GM23338 (cell line): ENCODE measurements around the gene TOM1L2. TPM values are rescaled to one million over a fixed set of nuclear protein-coding genes. Genes with fewer than 3 reads are reported as not detected.

Experiments
- ATAC-seq: fragments of 200-7000 bp; cut with Tn5 transposase; 3 replicates; pipeline ENCODE4 v1.9.1; 2020
- DNase-seq: peaks from one replicate; pipeline ENCODE4 v3.0.0-alpha.2; 2015; ENCODE audit warnings: low spot score
- H2AFZ ChIP-seq: fragments of 200-600 bp; sonication (generic); 2 replicates; pipeline ENCODE4 v1.8.0; 2016; ENCODE audit warnings: antibody characterized with exemption, mild to moderate bottlenecking, moderate library complexity
- H3F3A ChIP-seq: fragments of 200-600 bp; sonication (generic); replicated peaks from 2 replicates; pipeline ENCODE4 v1.8.0; 2017; ENCODE audit warnings: antibody characterized with exemption, mixed run types, low read depth
- H3K27ac ChIP-seq: fragments of 200-600 bp; sonication (generic); 2 replicates; pipeline ENCODE4 v1.6.1; 2016; ENCODE audit warnings: low read depth
- H3K27me3 ChIP-seq: fragments of 200-600 bp; sonication (generic); 2 replicates; pipeline ENCODE4 v1.8.0; 2016; ENCODE audit warnings: mild to moderate bottlenecking, mixed run types, moderate library complexity; ENCODE audit not compliant: insufficient read depth
- H3K36me3 ChIP-seq: fragments of 200-600 bp; sonication (generic); 2 replicates; pipeline ENCODE4 v1.8.0; 2016; ENCODE audit warnings: mild to moderate bottlenecking; ENCODE audit not compliant: insufficient read depth
- H3K4me1 ChIP-seq: fragments of 200-600 bp; sonication (generic); 2 replicates; pipeline ENCODE4 v1.8.0; 2016; ENCODE audit warnings: mild to moderate bottlenecking, moderate library complexity; ENCODE audit not compliant: insufficient read depth
- H3K4me2 ChIP-seq: fragments of 200-600 bp; sonication (generic); 2 replicates; pipeline ENCODE4 v1.7.1; 2017; ENCODE audit warnings: mixed run types
- H3K4me3 ChIP-seq: fragments of 200-600 bp; sonication (generic); 2 replicates; pipeline ENCODE4 v1.6.1; 2016; ENCODE audit warnings: mixed run types
- H3K79me2 ChIP-seq: fragments of 200-600 bp; sonication (generic); replicated peaks from 2 replicates; pipeline ENCODE4 v1.8.0; 2017; ENCODE audit warnings: mild to moderate bottlenecking; ENCODE audit not compliant: insufficient read depth
- H3K9me2 ChIP-seq: fragments of 200-600 bp; sonication (generic); 2 replicates; pipeline ENCODE4 v1.8.0; 2017; ENCODE audit not compliant: insufficient read depth
- H4K20me1 ChIP-seq: fragments of 200-600 bp; sonication (generic); replicated peaks from 2 replicates; pipeline ENCODE4 v1.8.0; 2017; ENCODE audit warnings: mild to moderate bottlenecking; ENCODE audit not compliant: insufficient read depth
- H3K27ac Mint-ChIP-seq: 2 replicates; pipeline ENCODE4 v1.8.0; 2020; ENCODE audit warnings: inconsistent platforms, mild to moderate bottlenecking, moderate library complexity, mixed read lengths
- H3K27me3 Mint-ChIP-seq: 3 replicates; pipeline ENCODE4 v1.8.0; 2022; ENCODE audit warnings: low read depth, mild to moderate bottlenecking, moderate library complexity, mixed read lengths, inconsistent platforms; ENCODE audit not compliant: insufficient read depth, poor library complexity
- H3K36me3 Mint-ChIP-seq: 3 replicates; pipeline ENCODE4 v1.8.0; 2021; ENCODE audit warnings: low read depth, mild to moderate bottlenecking, inconsistent platforms, moderate library complexity, mixed read lengths
- H3K4me1 Mint-ChIP-seq: 3 replicates; pipeline ENCODE4 v1.8.0; 2020; ENCODE audit warnings: mild to moderate bottlenecking, inconsistent platforms, mixed read lengths
- H3K4me3 Mint-ChIP-seq: 3 replicates; pipeline ENCODE4 v1.8.0; 2021; ENCODE audit warnings: moderate library complexity, mild to moderate bottlenecking, inconsistent platforms, mixed read lengths
- H3K9me3 Mint-ChIP-seq: 3 replicates; pipeline ENCODE4 v1.8.0; 2020; ENCODE audit warnings: moderate library complexity, mild to moderate bottlenecking, inconsistent platforms, mixed read lengths
- CREB1 ChIP-seq: fragments of 250-450 bp; sonication (Bioruptor Pico); IDR thresholded peaks from 2 replicates; pipeline ENCODE4 v1.5.0; 2020; ENCODE audit warnings: low read depth, mild to moderate bottlenecking, moderate library complexity
- CTCF ChIP-seq, 2 experiments: fragments of 200-600 bp in 1 of 2; sonication (generic) in 1 of 2; conservative IDR thresholded peaks; 2 replicates each; pipeline versions ENCODE4 v1.5.1 to v1.6.1; 2016 to 2017; ENCODE audit warnings: antibody characterized with exemption in 2 of 2, low read depth in 2 of 2, mild to moderate bottlenecking in 2 of 2, moderate library complexity in 1 of 2
- ETS1 ChIP-seq: IDR thresholded peaks from 2 replicates; pipeline ENCODE4 v1.6.1; 2016; ENCODE audit warnings: antibody characterized with exemption
- EZH2phosphoT487 ChIP-seq: fragments of 200-600 bp; sonication (generic); IDR thresholded peaks from one replicate; pipeline ENCODE4 v1.8.1; 2018; ENCODE audit warnings: antibody characterized with exemption; ENCODE audit not compliant: unreplicated experiment
- JUNB ChIP-seq: IDR thresholded peaks from one replicate; pipeline ENCODE4 v1.6.1; 2016; ENCODE audit warnings: antibody characterized with exemption; ENCODE audit not compliant: unreplicated experiment
- NANOG ChIP-seq: IDR thresholded peaks from 2 replicates; pipeline ENCODE4 v1.6.1; 2016; ENCODE audit warnings: antibody characterized with exemption, borderline replicate concordance
- REST ChIP-seq: IDR thresholded peaks from one replicate; pipeline ENCODE4 v1.6.1; 2018; ENCODE audit warnings: antibody characterized with exemption; ENCODE audit not compliant: unreplicated experiment
- ZNF114 ChIP-seq: fragments of 250-450 bp; sonication (Bioruptor Pico); IDR thresholded peaks from 2 replicates; pipeline ENCODE4 v1.5.0; 2020; ENCODE audit warnings: mild to moderate bottlenecking, moderate library complexity
- ZNF331 ChIP-seq: fragments of 250-450 bp; sonication (Bioruptor Pico); IDR thresholded peaks from 2 replicates; pipeline ENCODE4 v1.5.0; 2020; ENCODE audit warnings: low read depth, mild to moderate bottlenecking, moderate library complexity
- ZNF462 ChIP-seq: fragments of 250-450 bp; sonication (Bioruptor Pico); IDR thresholded peaks from 2 replicates; pipeline ENCODE4 v1.5.0; 2020; ENCODE audit warnings: mild to moderate bottlenecking, moderate library complexity
- polyA plus RNA-seq: library from polyadenylated mRNA; unstranded; fragments of >200 nt; fragmentation: Nextera tagmentation; extraction: Ambion mirVana; gene quantifications from 2 replicates; pipeline ENCODE4 v1.2.1, GENCODE V29; 2016
- total RNA-seq: library from RNA; depleted of rRNA; stranded (reverse); fragments of >200 nt; shearing (Covaris generic); gene quantifications from 2 replicates; pipeline ENCODE4 v1.2.3, GENCODE V29; 2014

The TOM1L2 gene
- total and polyA plus RNA-seq, 2 experiments from 2014 or later: 3.3 TPM

GRCh38 chr17:17849147-17849820 is 122.9 kb downstream of the TOM1L2 start:
- no peak overlapping the region for H3K27ac ChIP-seq
- Mint-ChIP-seq H3K4me1 (peaks cover 53% of the 10 kb centered on the region), H3K27me3 (peaks cover 19% of the 10 kb centered on the region), H3K4me3 (no peak overlapping the region), H3K27ac (no peak overlapping the region), H3K36me3 (no peaks in the 10 kb centered on the region), H3K9me3 (no peaks in the 10 kb centered on the region)
- no peaks in the 10 kb centered on the region for H3K36me3 ChIP-seq
- TF ChIP-seq ZNF331 (CRISPR knock-in tag) (no peak), REST (no peak), EZH2phosphoT487 (no peak), ZNF114 (CRISPR knock-in tag) (no peak), ZNF462 (no peak), CTCF (conservative IDR thresholded peaks at IDR 0.05; ENCODE audit: low read depth in 2 of 2) (no peak), NANOG (no peak), ETS1 (no peak), CREB1 (no peak), JUNB (no peak)
- H3K9me2 ChIP-seq: no peaks in the 10 kb centered on the region
- peaks cover 19% of the 10 kb centered on the region for H3K4me1 ChIP-seq
- H3K79me2 ChIP-seq: no peaks in the 10 kb centered on the region
- no peak overlapping the region for H2AFZ ChIP-seq
- no peaks in the 10 kb centered on the region for H3K27me3 ChIP-seq
- no peaks in the 10 kb centered on the region for H4K20me1 ChIP-seq
- H3K4me2 ChIP-seq: no peak overlapping the region
- ATAC-seq: peak; percentile 6; the same call in 2 of the 3 replicates
- H3F3A ChIP-seq: no peaks in the 10 kb centered on the region
- no peak overlapping the region for H3K4me3 ChIP-seq
- no peak for DNase-seq
